MM.1S (cell line): ENCODE results near the gene ARID3B.
A peak's percentile ranks its signal among the peaks of the same experiment; 100 is the strongest.

ENCODE experiments used
- DNase-seq: peaks from one replicate; pipeline ENCODE4 v3.0.0-alpha.2; 2015
- H2AFZ ChIP-seq: fragments of 300-600 bp; sonication (generic); 2 replicates; pipeline ENCODE4 v1.6.0; 2016; ENCODE audit warnings: antibody characterized with exemption, low read length
- H3F3A ChIP-seq: fragments of 300-600 bp; sonication (generic); 2 replicates; pipeline ENCODE4 v1.6.1; 2016; ENCODE audit warnings: mild to moderate bottlenecking, antibody characterized with exemption, low read length, moderate library complexity, mixed read lengths; ENCODE audit not compliant: insufficient read depth
- H3K27ac ChIP-seq: fragments of 300-600 bp; sonication (generic); 2 replicates; pipeline ENCODE4 v1.5.1; 2016; ENCODE audit warnings: mild to moderate bottlenecking, low read length
- H3K27me3 ChIP-seq: fragments of 300-600 bp; sonication (generic); replicated peaks from 2 replicates; pipeline ENCODE4 v1.6.0; 2016; ENCODE audit warnings: low read length; ENCODE audit not compliant: insufficient read depth
- H3K36me3 ChIP-seq: fragments of 300-600 bp; sonication (generic); replicated peaks from 2 replicates; pipeline ENCODE4 v1.6.1; 2016; ENCODE audit warnings: mild to moderate bottlenecking, low read length, mixed read lengths; ENCODE audit not compliant: insufficient read depth
- H3K4me1 ChIP-seq: fragments of 300-600 bp; sonication (generic); 2 replicates; pipeline ENCODE4 v1.6.1; 2016; ENCODE audit warnings: low read length, mixed read lengths
- H3K4me2 ChIP-seq: fragments of 300-600 bp; sonication (generic); 2 replicates; pipeline ENCODE4 v1.6.0; 2016; ENCODE audit warnings: low read depth, low read length
- H3K4me3 ChIP-seq: fragments of 300-600 bp; sonication (generic); 2 replicates; pipeline ENCODE4 v1.5.1; 2016; ENCODE audit warnings: low read length, mixed read lengths
- H3K79me2 ChIP-seq: fragments of 300-600 bp; sonication (generic); 2 replicates; pipeline ENCODE4 v1.6.1; 2016; ENCODE audit warnings: mixed run types, low read length, mixed read lengths
- H3K9ac ChIP-seq: fragments of 300-600 bp; sonication (generic); 2 replicates; pipeline ENCODE4 v1.6.1; 2016; ENCODE audit warnings: low read length, mixed read lengths
- H3K9me2 ChIP-seq: fragments of 300-600 bp; sonication (generic); replicated peaks from 2 replicates; pipeline ENCODE4 v1.6.1; 2016; ENCODE audit warnings: mild to moderate bottlenecking, low read length, mixed read lengths; ENCODE audit not compliant: insufficient read depth
- H3K9me3 ChIP-seq: fragments of 300-600 bp; sonication (generic); replicated peaks from 2 replicates; pipeline ENCODE4 v1.6.1; 2016; ENCODE audit warnings: mild to moderate bottlenecking, low read length, mixed read lengths; ENCODE audit not compliant: insufficient read depth
- H4K20me1 ChIP-seq: fragments of 300-600 bp; sonication (generic); 2 replicates; pipeline ENCODE4 v1.6.1; 2016; ENCODE audit warnings: mild to moderate bottlenecking, low read length, moderate library complexity, mixed read lengths; ENCODE audit not compliant: insufficient read depth
- CTCF ChIP-seq: fragments of 300-600 bp; sonication (generic); IDR thresholded peaks from 2 replicates; pipeline ENCODE4 v1.5.1; 2016; ENCODE audit warnings: antibody characterized with exemption, low read length, mixed read lengths
- EZH2 ChIP-seq: fragments of 300-600 bp; sonication (generic); optimal IDR thresholded peaks from 2 replicates; pipeline ENCODE3; 2017; ENCODE audit warnings: low read depth, mild to moderate bottlenecking, antibody characterized with exemption, low read length, mixed read lengths
- EZH2phosphoT487 ChIP-seq: fragments of 300-600 bp; sonication (generic); IDR thresholded peaks from 2 replicates; pipeline ENCODE4 v1.6.1; 2018; ENCODE audit warnings: antibody characterized with exemption, low read length

ARID3B gene

GRCh38 chr15:74635228-74635627, 94.2 kb downstream of the ARID3B start:
- Histone ChIP-seq H3K9me3 (no peaks in the 10 kb centered on the region), H3K9me2 (no peaks in the 10 kb centered on the region), H3K79me2 (peaks cover 2% of the 10 kb centered on the region; the same call in 1 of the 2 replicates), H3K36me3 (peaks cover 4% of the 10 kb centered on the region; the same call in 1 of the 2 replicates), H3K4me1 (no peaks in the 10 kb centered on the region), H3K27me3 (no peaks in the 10 kb centered on the region), H3K4me2 (no peak overlapping the region), H3F3A (peaks cover 9% of the 10 kb centered on the region; the same call in 1 of the 2 replicates), H3K4me3 (no peak overlapping the region), H3K27ac (no peak overlapping the region), H3K9ac (no peak overlapping the region), H4K20me1 (0 out of 2 replicates have a peak, but pooled peaks cover 4% of the 10 kb centered on the region), H2AFZ (no peak overlapping the region)
- TF ChIP-seq CTCF (peak; percentile 95), EZH2phosphoT487 (no peak), EZH2 (no peak)
- DNase-seq = peak; percentile 76

- Histone ChIP-seq H3K27me3 (no peaks in the 10 kb centered on the region), H2AFZ (no peak overlapping the region), H3K4me2 (no peak overlapping the region), H3K9ac (no peak overlapping the region), H4K20me1 (0 out of 2 replicates have a peak, but pooled peaks cover 4% of the 10 kb centered on the region), H3K4me1 (no peaks in the 10 kb centered on the region), H3K79me2 (no peaks in the 10 kb centered on the region), H3K4me3 (no peak overlapping the region), H3K36me3 (peaks cover 5% of the 10 kb centered on the region; the same call in 1 of the 2 replicates), H3F3A (no peaks in the 10 kb centered on the region), H3K9me3 (no peaks in the 10 kb centered on the region), H3K9me2 (no peaks in the 10 kb centered on the region), H3K27ac (no peak overlapping the region)
- TF ChIP-seq EZH2phosphoT487 (no peak), EZH2 (no peak), CTCF (no peak)
- DNase-seq = no peak
These were observed 96.0 kb downstream of the ARID3B start for GRCh38 chr15:74636984-74637383.

GRCh38 chr15:74641151-74641550, 100.1 kb downstream of the ARID3B start:
- no peaks in the 10 kb centered on the region for H3K4me1 ChIP-seq
- H3F3A ChIP-seq = no peaks in the 10 kb centered on the region
- H4K20me1 ChIP-seq = no peaks in the 10 kb centered on the region
- TF ChIP-seq EZH2phosphoT487 = no peak
- no peak for TF ChIP-seq EZH2
- no peak for TF ChIP-seq CTCF
- no peak overlapping the region for H3K4me2 ChIP-seq
- no peaks in the 10 kb centered on the region for H3K9me2 ChIP-seq
- no peaks in the 10 kb centered on the region for H3K27me3 ChIP-seq
- no peak overlapping the region for H3K4me3 ChIP-seq
- no peaks in the 10 kb centered on the region for H3K9me3 ChIP-seq
- no peaks in the 10 kb centered on the region for H3K79me2 ChIP-seq
- H3K36me3 ChIP-seq = peaks cover 5% of the 10 kb centered on the region; the same call in 1 of the 2 replicates
- no peak overlapping the region for H3K9ac ChIP-seq
- H3K27ac ChIP-seq = no peak overlapping the region
- DNase-seq = no peak
- H2AFZ ChIP-seq = no peak overlapping the region
